Lower lobe of right lung (tissue), 2 donors: ENCODE data around the gene MGAT5. TPM values are rescaled to one million over a fixed set of nuclear protein-coding genes. Genes with fewer than 3 reads are reported as not detected.

Experiments used
- ATAC-seq, 2 donors: fragments of 200-7000 bp; cut with Tn5 transposase; one replicate each; pipeline ENCODE4 v1.9.1; 2020 to 2022; ENCODE audit warnings: mild to moderate bottlenecking in 2 of 2, moderate library complexity in 2 of 2
- DNase-seq: peaks from one replicate; pipeline ENCODE4 v3.0.0-alpha.2; 2020
- H3K27ac ChIP-seq: fragments of 200-600 bp; one replicate; pipeline ENCODE4 v1.8.0; 2022
- H3K27me3 ChIP-seq: fragments of 200-600 bp; one replicate; pipeline ENCODE4 v1.8.0; 2022; ENCODE audit warnings: low read depth
- H3K36me3 ChIP-seq: fragments of 200-600 bp; one replicate; pipeline ENCODE4 v1.8.0; 2022; ENCODE audit warnings: mild to moderate bottlenecking
- H3K4me1 ChIP-seq: fragments of 200-600 bp; one replicate; pipeline ENCODE4 v1.8.0; 2022
- H3K4me3 ChIP-seq: fragments of 200-600 bp; one replicate; pipeline ENCODE4 v1.8.0; 2022; ENCODE audit warnings: mild to moderate bottlenecking
- H3K9me3 ChIP-seq: fragments of 200-600 bp; one replicate; pipeline ENCODE4 v1.8.0; 2022
- intact Hi-C: fragments of 100-400 bp; cut with DNase I; formaldehyde crosslinking; loops from one replicate; pipeline ENCODE4 v1.11.0; 2022
- total RNA-seq: library from RNA; stranded (reverse); fragmentation: NEBNext Ultra II Directional; extraction: Animal tissue kit (Norgen Biotek cat#: 25700); gene quantifications from one replicate; pipeline ENCODE4 v1.2.1, GENCODE V29; 2021
- TF ChIP-seq, protein P1 (sequence below): fragments of 200-600 bp; IDR thresholded peaks from one replicate; pipeline ENCODE4 v1.8.0; 2022; ENCODE audit warnings: antibody characterized with exemption, mild to moderate bottlenecking
- donor health status: DM: no; HTN: yes; CAD: no; lungs with severe emphysema.

MGAT5 gene
- total RNA-seq, 1 donor from 2014 or later: 61.7 TPM

DNA sequence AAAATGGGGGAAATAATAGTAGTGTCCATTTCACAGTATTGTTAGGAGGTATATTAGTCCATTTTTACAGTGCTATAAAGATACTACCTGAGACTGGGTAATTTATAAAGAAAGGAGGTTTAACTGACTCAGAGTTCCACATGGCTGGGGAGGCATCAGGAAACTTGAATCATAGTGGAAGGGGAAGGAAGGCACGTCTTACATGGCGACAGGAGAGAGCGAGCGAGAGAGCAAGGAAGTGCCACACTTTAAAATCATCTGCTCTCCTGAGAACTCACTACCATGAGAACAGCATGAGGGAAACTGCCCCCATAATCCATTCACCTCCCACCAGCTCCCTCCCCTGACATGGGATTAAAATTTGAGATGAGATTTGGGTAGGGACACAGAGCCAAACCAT, 23.4 kb downstream of the MGAT5 start:
- TF ChIP-seq, protein P1, sequence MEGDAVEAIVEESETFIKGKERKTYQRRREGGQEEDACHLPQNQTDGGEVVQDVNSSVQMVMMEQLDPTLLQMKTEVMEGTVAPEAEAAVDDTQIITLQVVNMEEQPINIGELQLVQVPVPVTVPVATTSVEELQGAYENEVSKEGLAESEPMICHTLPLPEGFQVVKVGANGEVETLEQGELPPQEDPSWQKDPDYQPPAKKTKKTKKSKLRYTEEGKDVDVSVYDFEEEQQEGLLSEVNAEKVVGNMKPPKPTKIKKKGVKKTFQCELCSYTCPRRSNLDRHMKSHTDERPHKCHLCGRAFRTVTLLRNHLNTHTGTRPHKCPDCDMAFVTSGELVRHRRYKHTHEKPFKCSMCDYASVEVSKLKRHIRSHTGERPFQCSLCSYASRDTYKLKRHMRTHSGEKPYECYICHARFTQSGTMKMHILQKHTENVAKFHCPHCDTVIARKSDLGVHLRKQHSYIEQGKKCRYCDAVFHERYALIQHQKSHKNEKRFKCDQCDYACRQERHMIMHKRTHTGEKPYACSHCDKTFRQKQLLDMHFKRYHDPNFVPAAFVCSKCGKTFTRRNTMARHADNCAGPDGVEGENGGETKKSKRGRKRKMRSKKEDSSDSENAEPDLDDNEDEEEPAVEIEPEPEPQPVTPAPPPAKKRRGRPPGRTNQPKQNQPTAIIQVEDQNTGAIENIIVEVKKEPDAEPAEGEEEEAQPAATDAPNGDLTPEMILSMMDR: no peak
- no peaks in the 10 kb centered on the region for H3K27me3 ChIP-seq
- no peak overlapping the region for H3K27ac ChIP-seq
- H3K36me3 ChIP-seq: no peaks in the 10 kb centered on the region
- DNase-seq (no peak), ATAC-seq (no peak)
- intact Hi-C loops: no loop called here
- no peaks in the 10 kb centered on the region for H3K9me3 ChIP-seq
- H3K4me1 ChIP-seq: peaks cover 3% of the 10 kb centered on the region
- no peak overlapping the region for H3K4me3 ChIP-seq

DNA sequence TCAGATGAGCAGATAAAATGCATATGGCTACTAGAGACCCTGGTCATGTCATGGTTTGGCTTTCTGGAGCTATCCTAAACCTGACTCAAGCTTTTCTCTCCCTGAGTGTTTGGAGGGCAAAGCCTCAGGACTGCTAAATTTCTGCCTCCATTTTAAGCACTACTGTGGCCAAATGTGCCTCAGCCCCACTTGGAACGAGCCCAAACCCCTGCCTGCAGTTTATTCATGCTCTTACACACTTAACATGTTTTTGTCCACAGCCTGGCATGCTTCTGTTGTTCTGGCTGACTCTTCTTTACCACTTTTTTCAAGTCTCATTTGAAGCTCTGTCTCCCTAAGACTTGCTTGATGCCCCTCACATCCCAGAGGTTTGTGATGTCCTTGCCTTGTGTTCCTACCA, 24.7 kb downstream of the MGAT5 start:
- H3K9me3 ChIP-seq: no peaks in the 10 kb centered on the region
- intact Hi-C loops: no loop called here
- no peak overlapping the region for H3K27ac ChIP-seq
- DNase-seq: no peak
- ATAC-seq: no peak
- H3K4me1 ChIP-seq: peaks cover 11% of the 10 kb centered on the region
- no peaks in the 10 kb centered on the region for H3K27me3 ChIP-seq
- no peak overlapping the region for H3K4me3 ChIP-seq
- TF ChIP-seq, protein P1: no peak
- H3K36me3 ChIP-seq: no peaks in the 10 kb centered on the region

DNA sequence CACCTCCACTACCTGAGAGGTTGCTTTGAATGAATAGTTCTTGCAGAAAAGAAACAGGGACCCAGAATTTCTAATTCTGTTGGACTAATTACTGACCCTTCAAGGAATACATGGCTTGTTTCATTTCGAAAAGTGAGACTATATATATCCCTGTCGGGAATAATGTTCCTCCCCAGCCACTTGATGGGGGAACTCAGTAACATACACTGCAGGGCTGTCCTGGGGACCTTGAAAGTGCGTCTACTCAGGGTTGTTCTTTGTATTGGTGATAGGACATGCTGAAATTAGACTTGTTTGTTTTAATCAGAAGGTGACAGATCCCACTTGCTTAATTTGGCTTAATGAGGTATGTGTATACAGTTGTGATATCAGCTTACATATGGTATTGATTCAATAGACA, 25.5 kb downstream of the MGAT5 start:
- TF ChIP-seq, protein P1: no peak
- H3K9me3 ChIP-seq: no peaks in the 10 kb centered on the region
- ATAC-seq (no peak), DNase-seq (no peak)
- H3K4me3 ChIP-seq: no peak overlapping the region
- no peak overlapping the region for H3K27ac ChIP-seq
- no peaks in the 10 kb centered on the region for H3K27me3 ChIP-seq
- peaks cover 11% of the 10 kb centered on the region for H3K4me1 ChIP-seq
- no peaks in the 10 kb centered on the region for H3K36me3 ChIP-seq
- intact Hi-C loops: no loop called here

DNA sequence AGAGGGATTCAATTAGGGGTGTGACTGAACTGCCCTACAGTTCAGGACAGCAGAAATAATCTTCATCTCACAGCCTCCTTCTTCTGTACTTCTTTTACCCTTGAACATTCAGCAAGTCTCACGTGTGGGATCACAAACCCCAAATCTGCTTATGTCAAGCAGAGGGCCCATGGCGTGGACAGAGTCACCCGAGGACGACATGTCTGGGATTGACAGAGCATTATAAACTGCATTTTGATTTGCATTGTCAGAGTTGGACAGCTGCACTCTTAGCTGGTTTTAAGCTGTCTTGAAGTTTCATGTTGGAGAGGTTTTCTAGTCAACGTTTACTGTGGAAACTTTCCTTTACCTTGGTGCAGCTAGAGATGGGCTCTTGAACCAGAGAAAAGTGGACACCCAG, 26.4 kb downstream of the MGAT5 start:
- no peak overlapping the region for H3K27ac ChIP-seq
- intact Hi-C loops: no loop called here

DNA sequence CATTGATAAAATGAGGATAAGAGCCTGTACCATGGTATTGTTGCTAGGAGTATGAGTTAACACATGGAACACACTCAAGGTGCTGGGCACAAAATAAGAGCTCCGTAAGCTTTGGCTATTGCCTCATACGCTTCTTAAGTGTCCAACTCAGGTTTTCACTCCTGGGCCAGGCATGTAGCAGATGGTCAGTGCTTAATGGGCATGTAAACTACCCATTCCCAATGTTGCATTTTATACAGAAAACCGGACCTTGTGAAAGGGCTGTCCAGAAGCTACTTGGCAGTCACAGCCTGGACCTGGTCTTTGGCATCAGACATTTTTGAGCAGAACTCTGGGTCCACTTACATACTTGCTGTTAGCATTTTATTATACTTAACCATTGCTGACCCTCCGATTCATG, 26.9 kb downstream of the MGAT5 start:
- Histone ChIP-seq H3K27me3 (no peaks in the 10 kb centered on the region), H3K4me1 (peaks cover 11% of the 10 kb centered on the region), H3K9me3 (no peaks in the 10 kb centered on the region), H3K27ac (no peak overlapping the region), H3K36me3 (no peaks in the 10 kb centered on the region), H3K4me3 (no peak overlapping the region)
- TF ChIP-seq, protein P1: no peak
- no peak for DNase-seq
- intact Hi-C loops: no loop called here
- ATAC-seq: peak in 1 of 2 donors; percentile 30

More for the DNA sequence above, 26.4 kb downstream of the MGAT5 start:
- Histone ChIP-seq H3K4me1 (peaks cover 11% of the 10 kb centered on the region), H3K27me3 (no peaks in the 10 kb centered on the region), H3K36me3 (no peaks in the 10 kb centered on the region), H3K9me3 (no peaks in the 10 kb centered on the region), H3K4me3 (no peak overlapping the region)
- ATAC-seq (no peak), DNase-seq (no peak)
- TF ChIP-seq, protein P1: no peak
